ENCODE data around the gene GMEB2.
"Not testable (repeated sequence)": the region's sequence is repeated elsewhere in the genome, so short reads cannot be mapped to it uniquely, and the experiment has no call there.

The GMEB2 gene

GRCh38 chr20:63635431-63636141 is 8.7 kb upstream of the GMEB2 start:
- no peak for DNase-seq

DNA sequence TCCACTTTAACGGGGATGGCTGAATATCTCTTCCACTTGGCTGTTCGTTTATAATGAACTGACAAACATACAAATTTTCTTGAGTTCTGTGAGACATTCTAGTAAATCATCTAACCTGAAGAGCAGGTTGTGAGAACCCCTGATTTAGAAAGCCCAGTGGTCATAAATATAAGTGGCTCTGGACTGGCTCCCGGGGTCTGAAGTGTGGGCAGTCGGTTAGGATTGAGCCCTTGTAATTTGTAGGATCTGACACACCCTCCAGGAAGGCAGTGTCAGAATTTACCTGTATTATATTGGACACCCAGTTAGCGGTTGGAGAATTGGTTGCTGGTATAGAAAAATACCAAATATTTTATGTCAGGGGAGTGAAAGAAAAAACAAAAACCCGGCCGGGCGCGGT is 6.8 kb upstream of the GMEB2 start:
- no peak for DNase-seq

- DNase-seq = not testable (repeated sequence)
Measured at GRCh38 chr20:63631426-63631825, 4.5 kb upstream of the GMEB2 start.

- not testable (repeated sequence) for DNase-seq
Measured at GRCh38 chr20:63630956-63631355, 4.1 kb upstream of the GMEB2 start.

DNA sequence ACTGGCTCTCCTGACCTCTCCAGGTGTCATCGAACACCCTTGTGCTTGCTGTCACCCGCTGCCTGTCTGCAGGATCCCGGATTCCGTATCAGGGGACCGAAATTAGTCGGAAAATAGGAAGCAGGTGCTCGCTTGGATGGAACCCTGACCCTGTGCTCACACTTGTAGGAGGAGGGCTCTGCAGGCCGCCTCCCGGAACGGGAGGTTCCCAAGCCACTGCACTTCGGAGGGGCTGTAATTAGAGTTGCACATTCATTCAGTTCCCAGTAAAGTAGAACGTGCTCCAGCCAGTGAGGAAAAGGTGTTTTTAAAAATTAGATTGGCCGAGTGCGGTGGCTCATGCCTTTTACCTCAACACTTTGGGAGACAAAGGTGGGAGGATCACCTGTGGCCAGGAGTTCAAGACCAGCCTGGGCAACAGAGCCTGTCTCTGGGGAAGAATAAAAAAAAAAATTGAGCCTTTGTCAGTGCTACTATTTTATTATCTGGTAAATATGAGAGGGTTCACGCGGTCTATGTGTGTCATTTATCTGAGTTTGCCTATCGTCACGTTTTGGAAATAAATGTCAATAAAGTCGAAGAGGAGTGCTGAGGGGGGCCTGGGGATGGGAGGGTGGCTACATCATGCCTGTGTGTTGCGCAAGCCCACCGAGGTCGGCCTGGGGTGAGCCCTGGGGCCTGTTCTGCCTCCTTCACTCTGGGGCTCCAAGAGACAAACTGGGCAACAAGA is 1.5 kb upstream of the GMEB2 start:
- DNase-seq = peak; percentile 66

- DNase-seq = no peak
Measured at GRCh38 chr20:63627751-63628245, 897 bp upstream of the GMEB2 start.

DNA sequence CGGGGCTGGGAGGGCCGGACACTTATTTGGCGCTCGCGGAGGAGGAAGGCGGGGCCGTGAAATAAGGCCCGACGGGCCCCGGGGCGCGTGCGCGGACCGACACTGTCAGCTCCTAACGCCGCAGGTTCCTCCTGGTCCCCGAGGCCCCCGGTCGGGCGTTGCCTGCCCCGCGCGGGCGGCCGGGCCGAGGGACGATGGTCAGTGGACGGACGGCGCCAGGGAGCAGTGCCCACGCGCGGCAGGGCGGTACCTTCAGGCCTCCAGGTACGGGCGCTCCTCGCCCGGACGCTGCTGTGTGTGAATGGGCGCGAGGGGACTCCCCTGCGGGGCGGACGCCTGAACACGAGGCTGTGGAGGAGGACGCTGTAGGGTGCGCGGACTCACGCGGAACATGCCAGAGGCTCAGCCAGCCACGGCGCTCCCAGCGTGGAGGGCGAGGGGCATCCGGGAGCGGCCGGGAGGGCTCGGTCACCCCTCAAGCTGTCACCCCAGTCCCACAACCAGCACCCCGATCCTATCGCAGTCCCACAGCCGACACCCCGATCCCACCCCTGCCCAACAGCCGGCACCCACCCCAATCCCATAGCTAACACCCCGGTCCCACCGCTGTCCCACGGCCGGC is 339 bp upstream of the GMEB2 start:
- DNase-seq = peak; percentile 95

- peak; percentile 62 for DNase-seq
Measured at GRCh38 chr20:63625771-63626423, 1.0 kb downstream of the GMEB2 start.

DNA sequence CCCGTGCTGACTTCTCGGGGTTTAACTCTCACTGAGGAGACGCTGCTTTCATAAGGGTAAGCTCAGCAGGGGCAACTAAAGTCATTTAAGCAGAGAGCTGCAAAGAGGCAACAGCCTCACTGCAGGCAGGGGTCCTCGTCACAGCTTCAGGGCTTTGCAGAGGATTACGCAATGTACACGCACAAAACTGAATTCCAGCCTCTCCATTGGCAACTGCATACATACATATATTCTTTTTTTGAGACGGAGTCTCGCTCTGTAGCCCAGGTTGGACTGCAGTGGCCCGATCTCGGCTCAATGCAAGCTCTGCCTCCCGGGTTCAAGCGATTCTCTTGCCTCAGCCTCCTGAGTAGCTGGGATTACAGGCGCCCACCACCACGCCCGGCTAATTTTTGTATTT is 2.4 kb downstream of the GMEB2 start:
- DNase-seq = no peak

- no peak for DNase-seq
Measured at GRCh38 chr20:63622732-63623131, 4.2 kb downstream of the GMEB2 start.

GRCh38 chr20:63622096-63622495 is 4.8 kb downstream of the GMEB2 start:
- DNase-seq = no peak

DNA sequence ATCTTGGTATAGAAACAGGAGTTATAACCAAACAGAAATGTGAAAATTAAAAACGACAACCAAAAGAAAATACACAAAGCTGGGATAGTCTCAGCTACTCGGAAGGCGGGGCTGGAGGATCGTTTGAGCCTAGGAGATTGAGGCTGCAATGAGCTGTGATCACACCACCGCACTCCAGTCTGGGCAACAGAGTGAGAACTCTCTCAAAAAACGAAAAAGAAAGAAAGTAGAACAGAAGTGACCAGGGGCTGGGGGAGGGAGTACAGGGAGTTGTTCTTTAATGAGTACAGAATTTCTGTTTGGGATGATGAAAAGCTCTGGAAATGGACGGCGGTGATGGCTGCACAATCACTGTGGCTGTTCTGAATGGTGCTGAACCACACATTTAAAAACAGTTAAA is 5.9 kb downstream of the GMEB2 start:
- no peak for DNase-seq

DNA sequence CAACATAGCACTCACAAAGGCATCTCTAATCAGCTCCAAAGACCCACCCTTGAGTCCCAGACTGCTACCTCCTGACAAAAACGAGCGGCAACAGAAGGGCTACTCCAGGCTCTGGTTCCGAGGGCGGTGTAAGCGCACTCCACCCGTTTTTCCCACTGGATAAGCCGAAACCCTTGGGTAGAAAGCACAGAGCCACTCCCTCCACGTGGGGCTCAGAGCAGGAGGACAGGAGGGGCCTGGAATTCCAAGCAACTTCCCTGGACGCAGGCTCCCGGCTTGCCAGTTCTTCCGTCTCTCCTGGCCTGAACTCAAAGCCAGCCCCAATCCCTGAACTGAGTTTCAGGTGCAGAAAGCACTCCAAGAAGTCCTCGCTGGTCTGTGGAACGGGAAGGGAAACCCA is 7.4 kb downstream of the GMEB2 start:
- no peak for DNase-seq

GRCh38 chr20:63619086-63619485 is 7.8 kb downstream of the GMEB2 start:
- DNase-seq = no peak

DNA sequence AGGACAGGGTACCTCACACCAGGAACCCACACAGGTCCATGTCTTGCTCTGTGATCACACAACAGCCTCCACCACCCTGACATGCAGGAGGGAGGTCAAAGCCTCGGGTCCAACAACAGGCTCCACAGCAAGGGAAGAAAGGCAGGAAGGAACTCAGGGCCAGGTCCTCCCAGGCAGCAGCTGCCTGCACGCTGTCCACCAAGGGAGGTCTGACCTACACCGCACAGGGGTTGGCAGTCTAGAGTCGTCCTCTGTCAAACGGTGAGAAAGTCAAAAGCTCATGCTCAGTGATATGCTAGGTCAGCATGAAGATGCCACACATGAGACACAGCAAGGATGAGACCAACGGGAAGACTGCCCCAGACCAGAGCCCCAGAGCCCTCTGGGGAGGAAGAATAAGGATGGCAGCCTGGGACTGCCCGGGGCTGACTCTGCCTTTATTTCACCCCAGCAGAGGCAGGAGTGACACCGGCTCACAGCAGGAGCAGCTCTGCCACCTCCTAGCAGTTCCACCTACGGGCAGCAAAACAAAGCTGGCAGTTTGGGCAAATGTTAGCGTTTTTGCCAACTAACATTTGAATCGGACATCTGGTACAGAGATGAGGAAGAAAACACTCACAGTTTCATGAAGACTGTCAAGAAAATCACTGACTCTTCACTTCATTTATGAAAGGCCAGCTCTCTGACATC is 8.5 kb downstream of the GMEB2 start:
- DNase-seq = no peak

DNA sequence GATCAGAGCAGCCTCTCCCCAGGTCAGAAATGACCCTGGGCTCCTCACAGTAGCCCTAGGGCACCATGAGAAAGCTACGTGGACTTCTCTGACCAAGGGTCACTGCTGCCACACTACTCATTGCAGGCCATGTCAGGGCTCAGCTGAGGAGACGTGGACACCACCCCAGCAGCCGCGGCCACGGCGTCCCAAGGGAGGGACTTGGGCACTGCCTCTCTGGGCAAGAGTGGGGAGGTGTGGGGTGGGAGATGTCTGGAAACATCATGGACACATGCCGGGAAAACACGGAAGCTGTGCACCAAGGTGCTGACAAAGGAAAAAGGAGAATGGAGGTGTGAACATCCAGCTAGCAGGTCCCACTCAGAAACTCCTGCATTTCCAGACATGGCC is 9.0 kb downstream of the GMEB2 start:
- DNase-seq = no peak

DNA sequence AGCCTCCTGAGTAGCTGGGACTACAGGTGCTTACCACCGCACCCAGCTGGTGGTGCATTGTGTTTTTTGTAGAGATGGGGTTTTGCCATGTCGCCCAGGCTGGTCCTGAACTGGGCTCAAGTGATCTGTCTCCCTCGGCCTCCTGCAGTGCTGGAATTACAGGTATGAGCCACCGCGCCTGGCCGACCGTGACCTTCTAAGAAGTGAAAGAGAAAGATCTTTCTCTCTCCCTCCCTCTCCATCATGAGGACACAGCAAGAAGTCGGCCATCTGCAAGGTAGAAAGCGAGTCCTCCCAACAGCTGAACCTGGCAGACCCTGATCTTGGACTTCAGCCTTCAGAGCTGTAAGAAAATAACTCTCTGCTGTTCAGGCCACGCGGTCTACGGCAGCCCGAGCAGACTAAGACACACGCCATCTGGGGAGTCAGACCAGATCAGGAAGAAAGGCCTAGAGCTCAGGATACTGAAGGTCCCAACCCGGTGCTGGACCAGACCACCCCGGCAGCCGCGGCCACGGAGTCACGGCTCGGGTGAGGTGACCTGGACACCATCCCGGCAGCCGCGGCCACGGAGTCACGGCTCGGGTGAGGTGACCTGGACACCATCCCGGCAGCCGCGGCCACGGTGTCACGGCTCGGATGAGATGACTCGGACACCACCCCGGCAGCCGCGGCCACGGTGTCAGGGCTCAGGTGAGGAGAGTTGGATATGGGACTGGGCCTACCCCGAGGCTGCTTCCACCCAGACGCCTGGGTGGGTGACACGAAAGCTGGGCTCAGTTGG is 9.6 kb downstream of the GMEB2 start:
- DNase-seq = no peak

GRCh38 chr20:63613863-63614594 is 12.9 kb downstream of the GMEB2 start:
- not testable (repeated sequence) for DNase-seq

DNA sequence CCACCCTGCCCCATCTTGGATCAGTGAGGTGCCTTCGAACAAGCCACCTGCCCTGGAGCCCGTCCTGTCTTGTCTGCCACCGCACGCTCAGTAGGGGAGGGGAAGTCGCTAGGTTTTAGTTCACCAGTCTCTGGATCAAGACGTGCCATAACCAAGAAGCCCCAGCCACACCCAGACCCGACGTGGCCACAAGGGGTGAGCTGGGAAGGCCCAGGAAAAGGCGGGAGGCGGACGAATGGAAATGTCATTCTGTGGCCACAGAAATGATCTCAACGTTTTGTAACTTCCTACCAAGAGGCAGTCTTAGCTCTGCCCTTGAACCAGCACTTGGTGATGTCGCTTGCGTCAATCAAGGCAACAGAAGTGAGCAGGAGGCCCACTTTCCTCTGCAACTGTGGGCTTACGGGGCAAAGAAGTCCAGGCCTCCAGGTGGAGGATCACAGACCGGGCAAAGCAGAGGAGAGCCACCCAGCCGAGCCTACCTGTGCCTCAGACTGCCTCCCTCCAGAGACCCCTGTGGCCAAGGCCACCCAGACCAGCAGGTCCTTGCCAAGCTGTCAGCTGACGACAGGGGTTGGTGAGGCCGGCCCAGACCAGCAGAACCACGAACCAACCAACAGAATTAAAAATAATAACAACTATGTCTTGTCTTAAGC is 14.5 kb downstream of the GMEB2 start:
- no peak for DNase-seq

DNA sequence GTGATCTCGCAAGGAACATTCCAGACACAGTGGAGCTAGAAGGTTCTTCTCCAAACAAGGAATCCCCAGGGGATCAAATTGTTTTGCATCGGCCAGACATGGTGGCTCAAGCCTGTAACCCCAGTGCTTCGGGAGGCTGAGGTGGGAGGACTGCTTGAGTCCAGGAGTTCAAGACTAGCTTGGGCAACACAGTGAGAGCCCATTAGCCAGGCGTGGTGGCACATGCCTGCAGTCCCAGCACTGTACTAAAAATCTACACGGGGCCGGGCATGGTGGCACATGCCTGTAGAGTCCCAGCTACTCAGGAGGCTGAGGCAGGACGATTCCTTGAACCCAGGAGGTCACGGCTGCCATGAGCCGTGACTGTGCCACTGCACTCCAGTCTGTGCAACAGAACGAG is 15.3 kb downstream of the GMEB2 start:
- DNase-seq = no peak

All from left hindlimb (tissue), 1 donor.